PC-9 (cell line): ENCODE measurements around the gene ABLIM1. TPM values are rescaled to one million over a fixed set of nuclear protein-coding genes. Genes with fewer than 3 reads are reported as not detected.

Experiments used
- BruUV-seq: library from RNA; stranded (reverse); fragments of 400-500 nt; replicated peaks from 2 replicates; lab custom pipeline; 2021; lab: Mats Ljungman, UMichigan
- CTCF ChIA-PET: fragments of 300-600 bp; sonication (Branson Sonifier 250); formaldehyde crosslinking; loops from one replicate; lab custom pipeline; 2022; ENCODE audit warnings: antibody characterized with exemption; lab: Charles Lee
- POLR2A ChIA-PET: fragments of 300-600 bp; sonication (Branson Sonifier 250); formaldehyde crosslinking; loops from one replicate; lab custom pipeline; 2022; ENCODE audit warnings: antibody characterized with exemption; ENCODE audit not compliant: unreplicated experiment; lab: Charles Lee
- DNase-seq, 2 experiments: peaks; one replicate each; pipeline versions ENCODE4 v3.0.0 to v3.0.0-alpha.2; 2015 to 2022; ENCODE audit warnings: mixed read lengths in 1 of 2
- H2AFZ ChIP-seq: fragments of 200-600 bp; sonication (generic); 2 replicates; pipeline ENCODE4 v1.8.1; 2017; ENCODE audit warnings: antibody characterized with exemption
- H3F3A ChIP-seq: fragments of 200-600 bp; sonication (generic); 2 replicates; pipeline ENCODE4 v1.8.1; 2017; ENCODE audit warnings: antibody characterized with exemption, mild to moderate bottlenecking, low read depth; ENCODE audit not compliant: insufficient read depth
- H3K27ac ChIP-seq: fragments of 200-600 bp; sonication (generic); 2 replicates; pipeline ENCODE4 v1.6.1; 2016; ENCODE audit warnings: mixed run types
- H3K27me3 ChIP-seq: fragments of 200-600 bp; sonication (generic); 2 replicates; pipeline ENCODE4 v1.6.1; 2016; ENCODE audit warnings: low read depth, mixed run types; ENCODE audit not compliant: insufficient read depth
- H3K36me3 ChIP-seq: fragments of 200-600 bp; sonication (generic); 2 replicates; pipeline ENCODE4 v1.6.1; 2016; ENCODE audit warnings: low read depth, mixed run types
- H3K4me1 ChIP-seq: fragments of 200-600 bp; sonication (generic); replicated peaks from 2 replicates; pipeline ENCODE4 v1.6.1; 2016; ENCODE audit warnings: mixed run types; ENCODE audit not compliant: insufficient read depth
- H3K4me2 ChIP-seq: fragments of 200-600 bp; sonication (generic); 2 replicates; pipeline ENCODE4 v1.6.1; 2017; ENCODE audit warnings: mixed run types
- H3K4me3 ChIP-seq: fragments of 200-600 bp; sonication (generic); 2 replicates; pipeline ENCODE4 v1.6.1; 2016; ENCODE audit warnings: mixed run types
- H3K79me2 ChIP-seq: fragments of 200-600 bp; sonication (generic); 2 replicates; pipeline ENCODE4 v1.6.1; 2017; ENCODE audit warnings: low read depth, mixed run types
- H3K9me2 ChIP-seq: fragments of 200-600 bp; sonication (generic); 2 replicates; pipeline ENCODE4 v1.8.1; 2017; ENCODE audit warnings: mild to moderate bottlenecking; ENCODE audit not compliant: insufficient read depth
- H3K9me3 ChIP-seq: fragments of 200-600 bp; sonication (generic); 2 replicates; pipeline ENCODE4 v1.8.1; 2016; ENCODE audit warnings: low read depth; ENCODE audit not compliant: insufficient read depth
- H4K20me1 ChIP-seq: fragments of 200-600 bp; sonication (generic); 2 replicates; pipeline ENCODE4 v1.8.1; 2017; ENCODE audit not compliant: insufficient read depth
- EZH2 ChIP-seq: fragments of 200-600 bp; sonication (generic); IDR thresholded peaks from 2 replicates; pipeline ENCODE4 v1.8.0; 2017; ENCODE audit warnings: antibody characterized with exemption, low read depth
- intact Hi-C: fragments of 100-400 bp; cut with micrococcal nuclease; formaldehyde crosslinking; loops from one replicate; pipeline ENCODE4 v1.10.0; 2022; ENCODE audit not compliant: unreplicated experiment
- total RNA-seq: library from RNA; stranded (reverse); gene quantifications from 2 replicates; pipeline ENCODE4 v1.2.3, GENCODE V29; 2021
- TF ChIP-seq, protein P1 (sequence below): fragments of 200-600 bp; sonication (generic); conservative IDR thresholded peaks from 2 replicates; pipeline ENCODE4 v1.6.1; 2017; ENCODE audit warnings: mixed run types, antibody characterized with exemption, mild to moderate bottlenecking, moderate library complexity

ABLIM1 gene
- total RNA-seq, 1 experiment from 2014 or later, result 68.7 TPM

DNA sequence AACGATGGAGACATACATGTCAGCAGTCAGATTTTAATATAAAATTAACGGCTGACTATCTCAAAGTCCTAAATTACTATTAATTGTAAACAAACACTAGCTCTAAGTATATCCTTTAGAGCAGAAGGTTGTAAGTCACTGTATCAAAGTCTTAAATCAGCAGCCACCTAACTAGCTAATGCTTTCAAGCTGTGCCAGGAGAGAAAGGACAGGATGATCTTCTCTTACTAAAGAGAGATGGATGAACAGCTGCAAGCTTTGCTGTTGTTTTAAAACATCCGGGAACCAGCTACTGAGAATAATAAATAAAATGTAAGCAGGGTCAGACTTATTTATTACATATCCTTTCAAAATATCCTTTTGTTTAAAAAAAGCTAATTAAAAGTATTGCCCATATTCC lies 24.0 kb upstream of the ABLIM1 start:
- DNase-seq, result no peak
- no peaks in the 10 kb centered on the region for H3F3A ChIP-seq
- 0 out of 2 replicates have a peak, but pooled peaks cover 7% of the 10 kb centered on the region for H3K4me1 ChIP-seq
- H4K20me1 ChIP-seq, result no peaks in the 10 kb centered on the region
- no TSS peak for BruUV-seq
- CTCF ChIA-PET, result no interaction called here
- H3K4me2 ChIP-seq, result no peak overlapping the region
- no peak overlapping the region for H3K27ac ChIP-seq
- no peaks in the 10 kb centered on the region for H3K9me3 ChIP-seq
- TF ChIP-seq, protein P1, sequence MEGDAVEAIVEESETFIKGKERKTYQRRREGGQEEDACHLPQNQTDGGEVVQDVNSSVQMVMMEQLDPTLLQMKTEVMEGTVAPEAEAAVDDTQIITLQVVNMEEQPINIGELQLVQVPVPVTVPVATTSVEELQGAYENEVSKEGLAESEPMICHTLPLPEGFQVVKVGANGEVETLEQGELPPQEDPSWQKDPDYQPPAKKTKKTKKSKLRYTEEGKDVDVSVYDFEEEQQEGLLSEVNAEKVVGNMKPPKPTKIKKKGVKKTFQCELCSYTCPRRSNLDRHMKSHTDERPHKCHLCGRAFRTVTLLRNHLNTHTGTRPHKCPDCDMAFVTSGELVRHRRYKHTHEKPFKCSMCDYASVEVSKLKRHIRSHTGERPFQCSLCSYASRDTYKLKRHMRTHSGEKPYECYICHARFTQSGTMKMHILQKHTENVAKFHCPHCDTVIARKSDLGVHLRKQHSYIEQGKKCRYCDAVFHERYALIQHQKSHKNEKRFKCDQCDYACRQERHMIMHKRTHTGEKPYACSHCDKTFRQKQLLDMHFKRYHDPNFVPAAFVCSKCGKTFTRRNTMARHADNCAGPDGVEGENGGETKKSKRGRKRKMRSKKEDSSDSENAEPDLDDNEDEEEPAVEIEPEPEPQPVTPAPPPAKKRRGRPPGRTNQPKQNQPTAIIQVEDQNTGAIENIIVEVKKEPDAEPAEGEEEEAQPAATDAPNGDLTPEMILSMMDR, result no peak
- TF ChIP-seq EZH2, result no peak
- no peaks in the 10 kb centered on the region for H3K9me2 ChIP-seq
- no peaks in the 10 kb centered on the region for H3K36me3 ChIP-seq
- intact Hi-C loops, result no loop called here
- POLR2A ChIA-PET, result no interaction called here
- no peaks in the 10 kb centered on the region for H3K27me3 ChIP-seq
- no peak overlapping the region for H3K4me3 ChIP-seq
- no peak overlapping the region for H2AFZ ChIP-seq
- no peaks in the 10 kb centered on the region for H3K79me2 ChIP-seq

DNA sequence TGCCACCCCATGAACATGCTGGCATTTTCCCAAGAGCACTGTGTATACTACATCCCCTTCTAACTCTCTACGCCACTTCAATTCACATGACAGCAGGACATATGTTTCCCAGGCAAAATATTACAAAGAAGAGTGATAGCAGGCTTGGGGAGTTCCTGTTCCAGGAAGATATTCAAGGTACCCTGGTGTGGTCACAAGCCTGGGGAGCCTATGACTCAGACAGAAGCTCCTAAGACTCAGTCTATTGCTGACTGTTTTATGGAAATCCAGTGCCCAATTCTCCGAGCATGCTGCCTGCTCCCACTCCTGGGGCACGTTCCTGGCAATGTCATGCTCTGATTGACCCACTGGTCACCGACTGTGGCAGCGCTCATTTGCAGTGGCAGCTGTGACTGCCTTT lies 23.5 kb upstream of the ABLIM1 start:
- Histone ChIP-seq H3K9me3 (no peaks in the 10 kb centered on the region), H3F3A (no peaks in the 10 kb centered on the region), H4K20me1 (no peaks in the 10 kb centered on the region), H3K27me3 (no peaks in the 10 kb centered on the region), H3K36me3 (no peaks in the 10 kb centered on the region), H2AFZ (no peak overlapping the region), H3K4me3 (no peak overlapping the region), H3K4me2 (no peak overlapping the region), H3K79me2 (no peaks in the 10 kb centered on the region), H3K9me2 (no peaks in the 10 kb centered on the region), H3K27ac (no peak overlapping the region), H3K4me1 (0 out of 2 replicates have a peak, but pooled peaks cover 7% of the 10 kb centered on the region)
- DNase-seq, result no peak
- intact Hi-C loops, result no loop called here
- CTCF ChIA-PET, result no interaction called here
- POLR2A ChIA-PET, result no interaction called here
- BruUV-seq, result no TSS peak
- no peak for TF ChIP-seq EZH2
- TF ChIP-seq, protein P1, result no peak

DNA sequence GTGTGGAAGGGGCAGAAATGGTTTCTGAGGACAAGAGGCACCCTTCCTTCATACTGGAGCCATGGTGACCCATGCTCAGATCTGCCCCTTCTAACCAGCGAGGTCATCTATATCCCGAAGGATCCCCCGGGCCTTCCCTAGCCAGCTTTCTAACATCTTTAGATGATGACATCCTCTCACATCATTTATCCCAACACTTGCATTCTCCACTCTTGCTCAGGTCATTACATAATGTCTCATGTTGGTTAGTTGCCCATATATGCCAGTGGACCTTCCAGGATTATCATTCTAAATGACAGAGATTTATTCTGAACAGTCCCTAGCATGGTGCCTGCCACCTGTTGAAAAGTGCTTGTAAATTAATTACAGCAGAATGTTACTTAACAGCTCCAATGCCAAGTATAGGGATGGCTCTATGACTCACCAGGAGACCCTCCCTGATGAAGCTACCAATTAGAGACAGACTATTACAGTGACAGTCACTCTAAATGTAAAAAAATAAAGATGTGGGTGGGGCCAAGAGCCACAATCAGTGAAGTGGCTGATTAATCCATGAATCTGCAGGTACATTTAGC lies 22.6 kb upstream of the ABLIM1 start:
- Histone ChIP-seq H3K4me3 (no peak overlapping the region), H3K27me3 (no peaks in the 10 kb centered on the region), H3K9me3 (no peaks in the 10 kb centered on the region), H3K4me2 (no peak overlapping the region), H3K79me2 (no peaks in the 10 kb centered on the region), H3F3A (no peaks in the 10 kb centered on the region), H3K9me2 (no peaks in the 10 kb centered on the region), H2AFZ (no peak overlapping the region), H3K27ac (no peak overlapping the region), H3K4me1 (0 out of 2 replicates have a peak, but pooled peaks cover under 1% of the 10 kb centered on the region), H4K20me1 (no peaks in the 10 kb centered on the region), H3K36me3 (no peaks in the 10 kb centered on the region)
- TF ChIP-seq EZH2, result no peak
- TF ChIP-seq, protein P1, result no peak
- CTCF ChIA-PET, result no interaction called here
- no peak for DNase-seq
- POLR2A ChIA-PET, result no interaction called here
- BruUV-seq, result no TSS peak
- intact Hi-C loops, result no loop called here
